ENCODE data around the gene S100A11. TPM values are rescaled to one million over a fixed set of nuclear protein-coding genes. Genes with fewer than 3 reads are reported as not detected.

The S100A11 gene
- polyA plus RNA-seq, 1 experiment, result 1,269 TPM

GRCh38 chr1:152034324-152034653, 2.5 kb downstream of the S100A11 start:
- Histone ChIP-seq H3K4me3 (ENCODE audit: low read depth, low read length) (peak overlapping the region; percentile 92), H3K36me3 (ENCODE audit: control insufficient read depth, insufficient read depth, low read length) (peaks cover 15% of the 10 kb centered on the region), H3K27me3 (ENCODE audit: control insufficient read depth, insufficient read depth, low read length) (no peaks in the 10 kb centered on the region)
- no peak for DNase-seq (ENCODE audit: low read depth)
- CTCF ChIA-PET, result interaction anchor here (0.7 to 6.4 kb wide), 17 partner anchors 9 to 145 kb away, joined by 3 to 61 read pairs (median 4); no protein-coding TSS in a partner anchor
- no peak for TF ChIP-seq CTCF (IDR thresholded peaks at IDR 0.05; ENCODE audit: insufficient read depth, low read depth, low read length)
- POLR2A ChIA-PET, result no interaction called here

- CTCF ChIA-PET, result interaction anchor here (1.3 to 2.1 kb wide), 3 partner anchors 16 to 28 kb away, joined by 4 to 6 read pairs (median 4); no protein-coding TSS in a partner anchor
Observed at GRCh38 chr1:152029929-152030211, 6.9 kb downstream of the S100A11 start.

GRCh38 chr1:152029144-152029928, 7.5 kb downstream of the S100A11 start:
- ChIA-PET POLR2A (no interaction called here), CTCF (interaction anchor here (1.3 to 2.1 kb wide), 3 partner anchors 16 to 28 kb away, joined by 4 to 6 read pairs (median 4); no protein-coding TSS in a partner anchor)
- Histone ChIP-seq H3K36me3 (ENCODE audit: control insufficient read depth, insufficient read depth, low read length) (peaks cover 15% of the 10 kb centered on the region), H3K4me3 (ENCODE audit: low read depth, low read length) (no peak overlapping the region), H3K27me3 (ENCODE audit: control insufficient read depth, insufficient read depth, low read length) (no peaks in the 10 kb centered on the region)
- no peak for TF ChIP-seq CTCF (IDR thresholded peaks at IDR 0.05; ENCODE audit: insufficient read depth, low read depth, low read length)
- no peak for DNase-seq (ENCODE audit: low read depth)

More at GRCh38 chr1:152029929-152030211, 6.9 kb downstream of the S100A11 start:
- Histone ChIP-seq H3K27me3 (ENCODE audit: control insufficient read depth, insufficient read depth, low read length) (no peaks in the 10 kb centered on the region), H3K36me3 (ENCODE audit: control insufficient read depth, insufficient read depth, low read length) (peaks cover 15% of the 10 kb centered on the region), H3K4me3 (ENCODE audit: low read depth, low read length) (no peak overlapping the region)
- no peak for DNase-seq (ENCODE audit: low read depth)
- POLR2A ChIA-PET, result no interaction called here
- no peak for TF ChIP-seq CTCF (IDR thresholded peaks at IDR 0.05; ENCODE audit: insufficient read depth, low read depth, low read length)

GRCh38 chr1:152026895-152027294, 9.9 kb downstream of the S100A11 start:
- no peak overlapping the region for H3K4me3 ChIP-seq (ENCODE audit: low read depth, low read length)
- CTCF ChIA-PET, result interaction anchor here (1.3 to 2.2 kb wide), 3 partner anchors 9 to 22 kb away, joined by 3 to 7 read pairs (median 4); partner anchors contain the start of gene S100A11
- TF ChIP-seq CTCF (IDR thresholded peaks at IDR 0.05; ENCODE audit: insufficient read depth, low read depth, low read length), result no peak
- POLR2A ChIA-PET, result no interaction called here
- peaks cover 4% of the 10 kb centered on the region for H3K27me3 ChIP-seq (ENCODE audit: control insufficient read depth, insufficient read depth, low read length)
- DNase-seq (ENCODE audit: low read depth), result no peak
- peaks cover 3% of the 10 kb centered on the region for H3K36me3 ChIP-seq (ENCODE audit: control insufficient read depth, insufficient read depth, low read length)

- DNase-seq (ENCODE audit: low read depth), result no peak
- Histone ChIP-seq H3K36me3 (ENCODE audit: control insufficient read depth, insufficient read depth, low read length) (no peaks in the 10 kb centered on the region), H3K27me3 (ENCODE audit: control insufficient read depth, insufficient read depth, low read length) (peaks cover 6% of the 10 kb centered on the region), H3K4me3 (ENCODE audit: low read depth, low read length) (no peak overlapping the region)
- ChIA-PET POLR2A (no interaction called here), CTCF (interaction anchor here (1.0 to 1.6 kb wide), 3 partner anchors 10 to 89 kb away, joined by 4 to 6 read pairs (median 5); no protein-coding TSS in a partner anchor)
- TF ChIP-seq CTCF (IDR thresholded peaks at IDR 0.05; ENCODE audit: insufficient read depth, low read depth, low read length), result no peak
Observed at GRCh38 chr1:152024223-152024622, 12.6 kb downstream of the S100A11 start.

Measured in BJ (cell line).